RWPE2 (cell line): Measurements from ENCODE around the gene TMA7.

Source experiments
- ATAC-seq: fragments of 200-7000 bp; cut with Tn5 transposase; 3 replicates; pipeline ENCODE4 v1.9.1; 2021; ENCODE audit warnings: low read depth
- DNase-seq: peaks from one replicate; pipeline ENCODE4 v3.0.0-alpha.2; 2020; ENCODE audit warnings: low spot score
- H3K27ac ChIP-seq: fragments of 450-650 bp; 2 replicates; pipeline ENCODE4 v1.5.1; 2017; ENCODE audit warnings: mild to moderate bottlenecking; ENCODE audit not compliant: poor library complexity, severe bottlenecking
- H3K27me3 ChIP-seq: fragments of 250-450 bp; sonication (Bioruptor Pico); 2 replicates; pipeline ENCODE4 v1.5.1; 2021; ENCODE audit warnings: mild to moderate bottlenecking, moderate library complexity; ENCODE audit not compliant: insufficient read depth, poor library complexity, severe bottlenecking
- H3K36me3 ChIP-seq: fragments of 250-450 bp; sonication (Bioruptor Pico); 2 replicates; pipeline ENCODE4 v1.5.1; 2020; ENCODE audit warnings: low read depth, mild to moderate bottlenecking, moderate library complexity
- H3K4me1 ChIP-seq: fragments of 250-450 bp; sonication (Bioruptor Pico); 2 replicates; pipeline ENCODE4 v1.5.1; 2021; ENCODE audit warnings: mild to moderate bottlenecking, moderate library complexity; ENCODE audit not compliant: insufficient read depth, poor library complexity, severe bottlenecking
- H3K4me3 ChIP-seq: fragments of 250-450 bp; sonication (Bioruptor Pico); 2 replicates; pipeline ENCODE4 v1.5.1; 2021; ENCODE audit warnings: mild to moderate bottlenecking, moderate library complexity; ENCODE audit not compliant: severe bottlenecking
- H3K9me3 ChIP-seq: fragments of 250-450 bp; sonication (Bioruptor Pico); 2 replicates; pipeline ENCODE4 v1.5.1; 2021; ENCODE audit warnings: mild to moderate bottlenecking, moderate library complexity; ENCODE audit not compliant: severe bottlenecking
- TF ChIP-seq, protein P1 (sequence below): fragments of 450-650 bp; IDR thresholded peaks from one replicate; pipeline ENCODE4 v1.5.1; 2017; ENCODE audit warnings: mild to moderate bottlenecking, moderate library complexity; ENCODE audit not compliant: poor library complexity, severe bottlenecking

The TMA7 gene

DNA sequence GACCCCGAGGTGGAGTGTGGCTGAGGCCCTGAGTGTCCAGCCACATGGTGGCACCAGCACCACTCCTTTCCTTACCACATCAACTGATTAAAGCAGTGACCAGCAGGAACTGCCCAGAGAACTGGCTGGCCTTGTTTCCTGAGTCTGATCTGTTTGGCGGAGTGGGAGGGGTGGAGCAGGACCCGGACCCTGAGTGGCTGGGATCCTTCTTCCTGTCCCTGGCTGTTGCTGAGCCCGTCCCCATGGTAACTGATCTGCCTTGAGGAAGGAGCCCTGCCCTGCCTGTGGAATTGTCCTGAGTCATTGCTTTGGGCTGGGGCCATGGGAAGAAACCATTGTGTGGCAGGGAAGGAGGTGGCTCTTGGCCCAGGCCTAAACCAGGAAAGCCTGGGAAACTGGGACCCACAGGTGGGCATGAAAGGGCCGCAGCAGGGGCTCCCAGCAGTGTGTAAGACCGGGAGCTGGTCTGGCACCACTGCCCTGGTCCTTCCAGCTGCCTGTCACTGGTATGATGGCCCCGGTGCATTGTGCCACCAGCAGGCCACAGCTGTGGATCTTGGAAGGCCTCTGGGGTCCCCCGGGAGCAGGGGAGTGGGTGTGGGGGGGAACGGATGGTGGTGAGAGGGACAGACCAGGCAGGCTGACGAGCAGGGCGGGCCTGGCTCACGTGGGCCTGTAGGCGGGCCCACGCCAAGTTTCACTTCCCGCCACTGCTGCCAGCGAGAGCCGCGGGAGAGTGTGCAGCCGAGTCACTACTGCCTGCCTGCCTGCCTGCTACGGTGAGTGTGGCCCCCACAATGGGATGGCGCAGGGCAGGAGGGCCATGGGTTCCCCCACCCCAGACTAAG, 25.7 kb downstream of the TMA7 start:
- TF ChIP-seq, protein P1, sequence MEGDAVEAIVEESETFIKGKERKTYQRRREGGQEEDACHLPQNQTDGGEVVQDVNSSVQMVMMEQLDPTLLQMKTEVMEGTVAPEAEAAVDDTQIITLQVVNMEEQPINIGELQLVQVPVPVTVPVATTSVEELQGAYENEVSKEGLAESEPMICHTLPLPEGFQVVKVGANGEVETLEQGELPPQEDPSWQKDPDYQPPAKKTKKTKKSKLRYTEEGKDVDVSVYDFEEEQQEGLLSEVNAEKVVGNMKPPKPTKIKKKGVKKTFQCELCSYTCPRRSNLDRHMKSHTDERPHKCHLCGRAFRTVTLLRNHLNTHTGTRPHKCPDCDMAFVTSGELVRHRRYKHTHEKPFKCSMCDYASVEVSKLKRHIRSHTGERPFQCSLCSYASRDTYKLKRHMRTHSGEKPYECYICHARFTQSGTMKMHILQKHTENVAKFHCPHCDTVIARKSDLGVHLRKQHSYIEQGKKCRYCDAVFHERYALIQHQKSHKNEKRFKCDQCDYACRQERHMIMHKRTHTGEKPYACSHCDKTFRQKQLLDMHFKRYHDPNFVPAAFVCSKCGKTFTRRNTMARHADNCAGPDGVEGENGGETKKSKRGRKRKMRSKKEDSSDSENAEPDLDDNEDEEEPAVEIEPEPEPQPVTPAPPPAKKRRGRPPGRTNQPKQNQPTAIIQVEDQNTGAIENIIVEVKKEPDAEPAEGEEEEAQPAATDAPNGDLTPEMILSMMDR = peak; percentile 84
- Histone ChIP-seq H3K36me3 (peaks cover 32% of the 10 kb centered on the region), H3K27me3 (no peaks in the 10 kb centered on the region), H3K4me3 (peak overlapping the region; percentile 40), H3K4me1 (peaks cover 10% of the 10 kb centered on the region), H3K9me3 (no peaks in the 10 kb centered on the region), H3K27ac (peak overlapping the region; percentile 92)
- DNase-seq (peak; percentile 99), ATAC-seq (peak; percentile 90)

DNA sequence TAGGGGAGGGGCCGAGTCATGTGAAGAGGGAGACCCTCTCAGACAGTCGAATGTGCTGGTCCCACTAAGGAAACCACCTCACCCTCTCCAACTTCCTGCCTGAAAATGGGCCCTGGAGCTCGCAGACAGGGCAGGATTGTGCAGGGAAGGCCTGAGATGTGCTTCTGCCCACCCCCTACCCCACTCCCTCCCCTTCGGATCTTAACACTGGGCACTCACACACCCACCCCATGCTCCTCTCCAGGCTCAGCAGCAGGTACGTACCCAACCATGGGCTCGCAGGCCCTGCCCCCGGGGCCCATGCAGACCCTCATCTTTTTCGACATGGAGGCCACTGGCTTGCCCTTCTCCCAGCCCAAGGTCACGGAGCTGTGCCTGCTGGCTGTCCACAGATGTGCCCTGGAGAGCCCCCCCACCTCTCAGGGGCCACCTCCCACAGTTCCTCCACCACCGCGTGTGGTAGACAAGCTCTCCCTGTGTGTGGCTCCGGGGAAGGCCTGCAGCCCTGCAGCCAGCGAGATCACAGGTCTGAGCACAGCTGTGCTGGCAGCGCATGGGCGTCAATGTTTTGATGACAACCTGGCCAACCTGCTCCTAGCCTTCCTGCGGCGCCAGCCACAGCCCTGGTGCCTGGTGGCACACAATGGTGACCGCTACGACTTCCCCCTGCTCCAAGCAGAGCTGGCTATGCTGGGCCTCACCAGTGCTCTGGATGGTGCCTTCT, 26.5 kb downstream of the TMA7 start:
- DNase-seq (no peak), ATAC-seq (peak; percentile 17)
- TF ChIP-seq, protein P1 = no peak
- Histone ChIP-seq H3K9me3 (no peaks in the 10 kb centered on the region), H3K36me3 (peaks cover 29% of the 10 kb centered on the region), H3K27me3 (no peaks in the 10 kb centered on the region), H3K4me3 (peak overlapping the region; percentile 40), H3K27ac (peak overlapping the region; percentile 92), H3K4me1 (peaks cover 11% of the 10 kb centered on the region)

DNA sequence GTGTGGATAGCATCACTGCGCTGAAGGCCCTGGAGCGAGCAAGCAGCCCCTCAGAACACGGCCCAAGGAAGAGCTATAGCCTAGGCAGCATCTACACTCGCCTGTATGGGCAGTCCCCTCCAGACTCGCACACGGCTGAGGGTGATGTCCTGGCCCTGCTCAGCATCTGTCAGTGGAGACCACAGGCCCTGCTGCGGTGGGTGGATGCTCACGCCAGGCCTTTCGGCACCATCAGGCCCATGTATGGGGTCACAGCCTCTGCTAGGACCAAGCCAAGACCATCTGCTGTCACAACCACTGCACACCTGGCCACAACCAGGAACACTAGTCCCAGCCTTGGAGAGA, 27.0 kb downstream of the TMA7 start:
- Histone ChIP-seq H3K27ac (peak overlapping the region; percentile 92), H3K9me3 (no peaks in the 10 kb centered on the region), H3K27me3 (no peaks in the 10 kb centered on the region), H3K4me1 (peaks cover 16% of the 10 kb centered on the region), H3K4me3 (peak overlapping the region; percentile 40), H3K36me3 (peaks cover 29% of the 10 kb centered on the region)
- TF ChIP-seq, protein P1 = no peak
- ATAC-seq (no peak), DNase-seq (no peak)

DNA sequence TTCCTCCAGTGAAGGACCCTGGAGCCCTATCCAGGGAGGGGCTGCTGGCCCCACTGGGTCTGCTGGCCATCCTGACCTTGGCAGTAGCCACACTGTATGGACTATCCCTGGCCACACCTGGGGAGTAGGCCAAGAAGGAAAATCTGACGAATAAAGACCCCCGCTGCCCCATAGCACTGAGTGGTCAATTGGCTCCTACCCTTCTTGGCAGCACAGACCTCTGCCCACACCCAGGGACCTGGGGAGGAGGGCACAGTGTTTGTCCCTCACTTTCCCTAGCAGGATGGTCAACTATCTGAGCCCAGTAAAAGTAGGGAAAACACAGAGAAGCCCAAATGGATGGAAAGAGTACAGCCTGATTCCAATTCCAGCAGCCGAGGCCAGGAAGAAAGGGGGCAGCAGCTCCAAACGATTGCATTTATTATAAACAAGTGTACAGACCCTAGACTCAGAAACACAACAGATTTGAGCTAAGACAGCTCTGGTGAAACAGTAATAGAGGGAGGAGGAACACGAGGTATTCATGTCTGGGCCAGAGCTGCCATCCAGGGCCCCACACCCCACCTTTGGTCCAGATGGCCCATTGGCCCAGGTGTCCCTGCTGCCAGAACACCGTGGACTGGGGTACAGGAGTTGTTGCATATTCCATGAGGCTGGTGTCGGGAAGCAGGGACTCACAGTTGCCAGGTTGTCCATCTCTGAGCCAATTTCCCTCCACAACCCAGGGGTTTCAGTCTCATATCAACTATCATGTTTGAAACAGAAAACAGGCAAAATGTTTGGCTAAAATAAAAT, 27.6 kb downstream of the TMA7 start:
- Histone ChIP-seq H3K36me3 (peaks cover 29% of the 10 kb centered on the region), H3K9me3 (no peaks in the 10 kb centered on the region), H3K4me3 (no peak overlapping the region), H3K4me1 (peaks cover 16% of the 10 kb centered on the region), H3K27ac (peak overlapping the region; percentile 92), H3K27me3 (no peaks in the 10 kb centered on the region)
- ATAC-seq = no peak
- no peak for DNase-seq
- TF ChIP-seq, protein P1 = no peak
